IMR-90 (cell line): Measurements from ENCODE around the gene DAB1. TPM values are rescaled to one million over a fixed set of nuclear protein-coding genes. Genes with fewer than 3 reads are reported as not detected.

Source experiments
- ATAC-seq: fragments of 200-7000 bp; cut with Tn5 transposase; 2 replicates; pipeline ENCODE4 v1.9.1; 2020; ENCODE audit warnings: low read depth, mild to moderate bottlenecking, moderate library complexity
- BruUV-seq: library from RNA; stranded (reverse); fragments of 400-500 nt; replicated peaks from 2 replicates; lab custom pipeline; 2021; lab: Mats Ljungman, UMichigan
- CTCF ChIA-PET: fragments of 300-600 bp; formaldehyde crosslinking; extraction: SDS; loops from one replicate; lab custom pipeline; 2021; ENCODE audit warnings: antibody characterized with exemption; lab: Yijun Ruan, JAX
- POLR2A ChIA-PET: fragments of 300-600 bp; sonication (Branson Sonifier 250); formaldehyde crosslinking; loops from one replicate; lab custom pipeline; 2022; ENCODE audit warnings: antibody characterized with exemption; ENCODE audit not compliant: unreplicated experiment; lab: Charles Lee
- DNase-seq: peaks from one replicate; pipeline ENCODE4 v3.0.0; 2013
- H2AFZ ChIP-seq: replicated peaks from 2 replicates; pipeline ENCODE3; 2013; ENCODE audit warnings: low read length, mild to moderate bottlenecking; ENCODE audit not compliant: poor library complexity
- H2AK5ac ChIP-seq: 2 replicates; pipeline ENCODE4 v1.6.1; 2013; ENCODE audit warnings: low read depth, low read length, inconsistent platforms
- H2AK9ac ChIP-seq: replicated peaks from 2 replicates; pipeline ENCODE3; 2013; ENCODE audit warnings: mild to moderate bottlenecking, low read depth, low read length, moderate library complexity; ENCODE audit not compliant: poor library complexity
- H2BK120ac ChIP-seq: 2 replicates; pipeline ENCODE4 v1.6.1; 2013; ENCODE audit warnings: low read depth, low read length, inconsistent platforms
- H2BK15ac ChIP-seq: 3 replicates; pipeline ENCODE4 v1.6.1; 2013; ENCODE audit warnings: low read depth, low read length, inconsistent platforms
- H2BK20ac ChIP-seq: 2 replicates; pipeline ENCODE4 v1.6.1; 2013; ENCODE audit warnings: low read depth, mild to moderate bottlenecking, inconsistent platforms, low read length, moderate library complexity
- H2BK5ac ChIP-seq: 2 replicates; pipeline ENCODE4 v1.6.1; 2013; ENCODE audit warnings: mild to moderate bottlenecking, low read depth, low read length, inconsistent platforms; ENCODE audit not compliant: poor library complexity, severe bottlenecking
- H3K14ac ChIP-seq: replicated peaks from 2 replicates; pipeline ENCODE4 v1.6.1; 2013; ENCODE audit warnings: low read depth, low read length, inconsistent platforms
- H3K18ac ChIP-seq: 2 replicates; pipeline ENCODE4 v1.6.1; 2013; ENCODE audit warnings: low read depth, low read length, control low read depth
- H3K23ac ChIP-seq: 2 replicates; pipeline ENCODE4 v1.6.1; 2013; ENCODE audit warnings: low read depth, low read length, inconsistent platforms
- H3K27ac ChIP-seq: 2 replicates; pipeline ENCODE4 v1.5.1; 2013; ENCODE audit warnings: mild to moderate bottlenecking, control low read depth, low read length; ENCODE audit not compliant: insufficient read depth
- H3K27me3 ChIP-seq: 2 replicates; pipeline ENCODE4 v1.6.1; 2013; ENCODE audit warnings: low read length; ENCODE audit not compliant: control insufficient read depth, insufficient read depth
- H3K36me3 ChIP-seq: 2 replicates; pipeline ENCODE4 v1.6.1; 2013; ENCODE audit warnings: low read length, mixed read lengths; ENCODE audit not compliant: control insufficient read depth, insufficient read depth
- H3K4ac ChIP-seq: 2 replicates; pipeline ENCODE4 v1.6.1; 2013; ENCODE audit warnings: low read depth, low read length, inconsistent platforms
- H3K4me1 ChIP-seq: 2 replicates; pipeline ENCODE4 v1.6.1; 2013; ENCODE audit warnings: low read length, mixed read lengths; ENCODE audit not compliant: control insufficient read depth, insufficient read depth
- H3K4me2 ChIP-seq: 2 replicates; pipeline ENCODE4 v1.6.1; 2013; ENCODE audit warnings: low read depth, mild to moderate bottlenecking, control low read depth, low read length, moderate library complexity
- H3K4me3 ChIP-seq: 2 replicates; pipeline ENCODE4 v1.5.1; 2013; ENCODE audit warnings: low read depth, mild to moderate bottlenecking, control low read depth, low read length, moderate library complexity; ENCODE audit not compliant: insufficient read depth
- H3K56ac ChIP-seq: 2 replicates; pipeline ENCODE4 v1.6.1; 2013; ENCODE audit warnings: low read length, inconsistent platforms; ENCODE audit not compliant: insufficient read depth; ENCODE audit errors: extremely low read depth
- H3K79me1 ChIP-seq, 2 experiments: 2 replicates each; pipeline ENCODE4 v1.6.1; 2013; ENCODE audit warnings: low read length in 2 of 2, inconsistent platforms in 1 of 2, low read depth in 1 of 2
- H3K9ac ChIP-seq: 2 replicates; pipeline ENCODE4 v1.6.1; 2013; ENCODE audit warnings: low read depth, low read length, control low read depth
- H3K9me1 ChIP-seq: 2 replicates; pipeline ENCODE4 v1.6.1; 2013; ENCODE audit warnings: low read length, inconsistent platforms; ENCODE audit not compliant: insufficient read depth
- H3K9me3 ChIP-seq: 2 replicates; pipeline ENCODE4 v1.6.1; 2013; ENCODE audit warnings: low read length; ENCODE audit not compliant: control insufficient read depth, insufficient read depth
- H4K20me1 ChIP-seq: 2 replicates; pipeline ENCODE4 v1.6.1; 2013; ENCODE audit warnings: low read length, inconsistent platforms; ENCODE audit not compliant: insufficient read depth
- H4K5ac ChIP-seq: 2 replicates; pipeline ENCODE4 v1.6.1; 2013; ENCODE audit warnings: mild to moderate bottlenecking, low read depth, low read length, control low read depth
- H4K8ac ChIP-seq, 2 experiments: 2 replicates each; pipeline ENCODE4 v1.6.1; 2013; ENCODE audit warnings: low read depth in 2 of 2, low read length in 2 of 2, control low read depth in 1 of 2, inconsistent platforms in 1 of 2
- H4K91ac ChIP-seq: 2 replicates; pipeline ENCODE4 v1.6.1; 2013; ENCODE audit warnings: low read depth, low read length, inconsistent platforms; ENCODE audit not compliant: insufficient read depth
- BHLHE40 ChIP-seq: fragments of 150-350 bp; IDR thresholded peaks from 2 replicates; pipeline ENCODE4 v1.6.1; 2016; ENCODE audit warnings: mild to moderate bottlenecking, low read depth, low read length
- CHD1 ChIP-seq: IDR thresholded peaks from 2 replicates; pipeline ENCODE4 v1.6.1; 2012; ENCODE audit warnings: low read depth, low read length, improper control_type of control experiment
- MAFK ChIP-seq: IDR thresholded peaks from 2 replicates; pipeline ENCODE4 v1.6.1; 2012; ENCODE audit warnings: low read depth, low read length, improper control_type of control experiment
- NFE2L2 ChIP-seq: fragments of 150-350 bp; IDR thresholded peaks from 2 replicates; pipeline ENCODE4 v1.6.1; 2016; ENCODE audit warnings: low read depth, mild to moderate bottlenecking, low read length
- POLR2A ChIP-seq: IDR thresholded peaks from 2 replicates; pipeline ENCODE4 v1.6.1; 2012; ENCODE audit warnings: mild to moderate bottlenecking, low read depth, low read length
- RAD21 ChIP-seq: IDR thresholded peaks from 2 replicates; pipeline ENCODE4 v1.6.1; 2012; ENCODE audit warnings: low read length, improper control_type of control experiment
- RCOR1 ChIP-seq: IDR thresholded peaks from 2 replicates; pipeline ENCODE4 v1.6.1; 2012; ENCODE audit warnings: mild to moderate bottlenecking, low read length, improper control_type of control experiment; ENCODE audit not compliant: insufficient replicate concordance
- RFX5 ChIP-seq: IDR thresholded peaks from 2 replicates; pipeline ENCODE4 v1.8.0; 2012; ENCODE audit warnings: low read depth, mild to moderate bottlenecking, low read length, moderate library complexity
- SMC3 ChIP-seq: fragments of 150-350 bp; IDR thresholded peaks from 2 replicates; pipeline ENCODE4 v1.6.1; 2016; ENCODE audit warnings: low read depth, mild to moderate bottlenecking, antibody characterized with exemption, low read length, moderate library complexity
- WGBS, 2 experiments: methylation state at CpG; one replicate each; pipeline versions ENCODE4 v1.1.5 to v1.1.7; 2013; ENCODE audit warnings: missing lambda C conversion rate in 2 of 2; ENCODE audit not compliant: insufficient read length in 1 of 2; ENCODE audit errors: extremely low coverage in 2 of 2; 5-methylcytosine and 5-hydroxymethylcytosine counted together
- dilution Hi-C: fragments of 300-500 bp; cut with HindIII; formaldehyde crosslinking; loops from one replicate; pipeline ENCODE4 v1.14.3; 2018; ENCODE audit warnings: low sequenced_read_pairs; ENCODE audit not compliant: unreplicated experiment
- in situ Hi-C: fragments of 300-500 bp; cut with MboI; formaldehyde crosslinking; loops from 3 replicates; pipeline ENCODE4 v1.14.3; 2019; ENCODE audit warnings: low sequenced_read_pairs, inconsistent platforms, mixed read lengths
- intact Hi-C: fragments of 100-400 bp; cut with micrococcal nuclease; formaldehyde crosslinking; loops from 2 replicates; pipeline ENCODE4 v1.10.0; 2022
- polyA plus RNA-seq, 3 experiments: library from polyadenylated mRNA; depleted of rRNA; stranded (reverse); fragments of >200 nt; gene quantifications; 2 replicates each; pipeline ENCODE4 v1.2.3, GENCODE V29; 2012; ENCODE audit warnings: low replicate concordance in 1 of 3
- total RNA-seq: library from RNA; depleted of rRNA; stranded (reverse); fragments of >200 nt; gene quantifications from 2 replicates; pipeline ENCODE4 v1.2.3, GENCODE V29; 2012
- TF ChIP-seq, protein P1 (sequence below): conservative IDR thresholded peaks from 2 replicates; pipeline ENCODE4 v1.5.1; 2012; ENCODE audit warnings: mild to moderate bottlenecking, low read depth, low read length, improper control_type of control experiment

DAB1 gene
- total and polyA plus RNA-seq, 2 of the 4 experiments (the other 2 are of a cell fraction) = 0.18 to 0.41 TPM

DNA sequence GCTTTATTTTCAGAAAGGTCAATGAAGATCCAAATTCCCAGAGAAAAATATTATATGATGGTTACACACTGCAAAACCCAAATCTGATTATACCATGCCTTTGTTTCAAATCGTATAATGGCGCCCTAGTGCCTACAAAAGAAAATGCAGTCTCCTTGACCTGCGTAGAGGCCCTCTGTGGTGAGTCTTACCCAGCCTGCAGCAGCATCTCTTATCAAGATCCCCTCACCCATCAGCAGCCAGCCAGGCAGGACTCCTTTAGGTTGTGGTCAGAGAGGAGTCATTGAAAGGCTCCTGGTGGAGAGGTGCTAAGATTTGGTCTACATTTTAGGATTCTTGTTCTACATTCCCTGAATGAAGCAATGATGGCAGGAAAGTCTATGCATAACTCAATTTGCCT, 23.7 kb upstream of the DAB1 start:
- TF ChIP-seq, protein P1, sequence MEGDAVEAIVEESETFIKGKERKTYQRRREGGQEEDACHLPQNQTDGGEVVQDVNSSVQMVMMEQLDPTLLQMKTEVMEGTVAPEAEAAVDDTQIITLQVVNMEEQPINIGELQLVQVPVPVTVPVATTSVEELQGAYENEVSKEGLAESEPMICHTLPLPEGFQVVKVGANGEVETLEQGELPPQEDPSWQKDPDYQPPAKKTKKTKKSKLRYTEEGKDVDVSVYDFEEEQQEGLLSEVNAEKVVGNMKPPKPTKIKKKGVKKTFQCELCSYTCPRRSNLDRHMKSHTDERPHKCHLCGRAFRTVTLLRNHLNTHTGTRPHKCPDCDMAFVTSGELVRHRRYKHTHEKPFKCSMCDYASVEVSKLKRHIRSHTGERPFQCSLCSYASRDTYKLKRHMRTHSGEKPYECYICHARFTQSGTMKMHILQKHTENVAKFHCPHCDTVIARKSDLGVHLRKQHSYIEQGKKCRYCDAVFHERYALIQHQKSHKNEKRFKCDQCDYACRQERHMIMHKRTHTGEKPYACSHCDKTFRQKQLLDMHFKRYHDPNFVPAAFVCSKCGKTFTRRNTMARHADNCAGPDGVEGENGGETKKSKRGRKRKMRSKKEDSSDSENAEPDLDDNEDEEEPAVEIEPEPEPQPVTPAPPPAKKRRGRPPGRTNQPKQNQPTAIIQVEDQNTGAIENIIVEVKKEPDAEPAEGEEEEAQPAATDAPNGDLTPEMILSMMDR = no peak
- TF ChIP-seq NFE2L2 = no peak
- no peak for TF ChIP-seq POLR2A
- no peak for TF ChIP-seq RCOR1
- no peak for TF ChIP-seq RFX5
- no peak for TF ChIP-seq CHD1
- no peak for TF ChIP-seq BHLHE40
- no peak for TF ChIP-seq SMC3
- no peak for TF ChIP-seq RAD21
- no peak for TF ChIP-seq MAFK
- Histone ChIP-seq H2AK5ac (no peak overlapping the region), H3K9ac (no peak overlapping the region), H2BK15ac (no peak overlapping the region), H4K5ac (no peak overlapping the region), H4K20me1 (no peaks in the 10 kb centered on the region), H2AFZ (no peak overlapping the region), H2BK120ac (no peak overlapping the region), H3K56ac (no peak overlapping the region), H3K9me1 (no peaks in the 10 kb centered on the region), H2AK9ac (no peak overlapping the region), H3K4me3 (no peak overlapping the region), H3K36me3 (no peaks in the 10 kb centered on the region), H4K91ac (no peak overlapping the region), H2BK20ac (0 out of 2 replicates have a peak overlapping the region, but pooled peaks have one; percentile 29), H3K27me3 (no peaks in the 10 kb centered on the region; the same call in 1 of the 2 replicates), H3K4ac (no peak overlapping the region), H3K14ac (no peak overlapping the region), H3K23ac (no peak overlapping the region), H3K9me3 (no peaks in the 10 kb centered on the region), H3K18ac (no peak overlapping the region), H4K8ac (no peak overlapping the region), H3K4me1 (no peaks in the 10 kb centered on the region), H2BK5ac (no peak overlapping the region), H3K79me1 (no peaks in the 10 kb centered on the region), H3K27ac (no peak overlapping the region), H3K4me2 (no peak overlapping the region)
- intact Hi-C loops (no loop called here), in situ Hi-C loops (no loop called here), dilution Hi-C loops (no loop called here)
- no peak for ATAC-seq
- POLR2A ChIA-PET = no interaction called here
- BruUV-seq = no TSS peak
- CTCF ChIA-PET = no interaction called here
- no CpG with 5 or more reads among the region's 3 CpGs for WGBS, 2 experiments
- no peak for DNase-seq
